Erythroblast (primary cell): ENCODE results near the gene KSR1.

Source experiments
- GATA1 ChIP-seq: IDR thresholded peaks from 2 replicates; pipeline ENCODE4 v1.6.1; 2011; ENCODE audit warnings: low read depth, mild to moderate bottlenecking, control low read depth, low read length, moderate library complexity
- POLR2A ChIP-seq: IDR thresholded peaks from 2 replicates; pipeline ENCODE4 v1.6.1; 2011; ENCODE audit warnings: mild to moderate bottlenecking, low read length

DNA sequence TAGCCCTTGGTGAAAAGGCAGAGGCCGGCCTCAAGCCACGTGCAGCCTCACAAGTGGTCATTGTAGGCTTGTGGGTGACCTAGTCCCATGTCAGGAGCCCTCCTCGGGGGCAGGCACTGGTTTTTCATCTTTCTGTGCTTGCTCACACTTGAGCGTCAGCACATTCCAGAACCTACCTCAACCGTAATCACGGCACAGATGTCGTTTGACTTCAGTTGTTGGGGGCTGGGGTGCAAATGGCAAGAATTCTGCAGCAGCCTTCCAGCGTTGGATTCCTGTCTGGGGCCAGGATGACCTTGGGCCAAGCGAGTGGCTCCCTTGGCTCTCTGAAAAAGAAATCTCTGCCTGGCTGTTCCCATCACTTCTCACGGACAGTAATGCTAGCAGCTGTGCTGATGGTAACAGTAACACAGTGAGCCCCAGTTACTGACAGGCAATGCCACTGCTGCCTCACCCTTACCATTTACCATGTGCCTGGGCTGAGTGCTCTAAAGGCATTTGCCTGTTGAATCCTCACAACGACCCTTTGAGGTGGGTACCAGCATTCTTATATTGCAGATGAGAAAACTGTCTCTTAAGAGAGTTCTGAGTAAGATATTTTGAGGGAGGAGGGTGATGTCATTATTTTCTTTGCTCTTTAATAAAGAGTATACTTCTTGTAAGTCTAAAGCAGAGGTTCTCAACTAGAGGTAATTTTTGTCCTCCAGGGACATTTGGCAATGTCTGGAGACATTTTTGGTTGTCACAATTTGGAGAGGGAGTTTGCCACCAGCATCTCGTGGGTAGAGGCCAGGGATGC is 46.5 kb downstream of the KSR1 start:
- TF ChIP-seq POLR2A (no peak), GATA1 (no peak)
